ENCODE measurements around the gene CCNYL1.
A peak's percentile ranks its signal among the peaks of the same experiment; 100 is the strongest.
"Not testable (repeated sequence)": the region's sequence is repeated elsewhere in the genome, so short reads cannot be mapped to it uniquely, and the experiment has no call there.

CCNYL1 gene

GRCh38 chr2:207710814-207711740 is at the start of gene CCNYL1:
Gene CCNYL1 (plus strand): TSS chr2:207711640. CDS start chr2:207711897, 257 bp downstream.
- peak; percentile 96 for DNase-seq

DNA sequence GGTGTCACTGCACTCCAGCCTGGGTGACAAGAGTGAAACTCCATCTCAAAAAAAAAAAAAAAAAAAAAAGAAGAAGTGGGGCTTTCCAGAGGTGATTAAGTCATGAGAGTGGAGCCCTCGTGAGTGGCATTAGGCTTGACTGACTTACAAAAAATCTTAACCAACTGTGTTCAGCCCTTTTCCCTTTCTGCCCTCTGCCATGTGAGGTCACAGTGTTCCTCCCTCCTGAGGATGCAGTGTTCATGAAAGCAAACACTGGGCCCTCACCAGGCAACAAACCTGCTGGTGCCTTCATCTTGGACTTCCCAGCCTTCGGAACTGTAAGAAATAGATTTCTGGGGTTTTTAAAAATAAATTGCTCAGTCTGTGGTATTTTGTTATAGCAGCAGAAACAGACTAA is 49.2 kb upstream of the CCNYL1 start:
- no peak for DNase-seq

DNA sequence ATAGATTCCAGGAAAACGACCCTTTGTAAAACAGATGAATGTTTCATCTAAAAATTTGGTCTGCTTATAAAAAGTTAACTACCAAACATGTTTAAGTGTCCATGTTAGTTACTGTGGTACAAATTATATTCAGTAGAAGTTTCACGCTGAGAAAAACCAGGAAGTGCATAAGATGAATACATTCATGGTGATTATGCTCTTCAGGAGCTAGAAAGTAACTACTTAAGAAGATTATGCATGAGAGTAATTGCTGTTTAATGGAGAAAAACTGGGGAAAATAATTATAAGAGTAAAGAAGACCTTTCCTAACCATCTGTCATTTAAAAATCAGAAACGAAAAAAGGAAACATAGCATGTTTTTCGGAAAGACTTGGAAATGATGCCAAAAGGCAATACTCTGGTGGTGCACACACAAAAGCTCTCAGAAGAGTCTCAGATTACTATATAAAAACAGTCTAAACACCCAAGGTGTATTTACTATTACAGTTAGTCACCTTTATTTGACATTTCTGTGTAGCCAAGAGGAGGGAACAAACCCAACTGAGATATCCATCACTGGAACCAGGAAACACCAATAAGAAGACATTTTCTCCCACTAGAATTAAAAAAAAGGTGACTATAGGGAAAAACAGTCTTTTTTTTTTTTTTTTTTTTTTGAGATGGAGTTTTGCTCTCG is 47.4 kb upstream of the CCNYL1 start:
- no peak for DNase-seq

- DNase-seq, result no peak
Measured at GRCh38 chr2:207670887-207671286, 40.6 kb upstream of the CCNYL1 start.

- DNase-seq, result no peak
Measured at GRCh38 chr2:207673431-207673830, 38.0 kb upstream of the CCNYL1 start.

GRCh38 chr2:207674266-207674774 is 37.1 kb upstream of the CCNYL1 start:
- no peak for DNase-seq

DNA sequence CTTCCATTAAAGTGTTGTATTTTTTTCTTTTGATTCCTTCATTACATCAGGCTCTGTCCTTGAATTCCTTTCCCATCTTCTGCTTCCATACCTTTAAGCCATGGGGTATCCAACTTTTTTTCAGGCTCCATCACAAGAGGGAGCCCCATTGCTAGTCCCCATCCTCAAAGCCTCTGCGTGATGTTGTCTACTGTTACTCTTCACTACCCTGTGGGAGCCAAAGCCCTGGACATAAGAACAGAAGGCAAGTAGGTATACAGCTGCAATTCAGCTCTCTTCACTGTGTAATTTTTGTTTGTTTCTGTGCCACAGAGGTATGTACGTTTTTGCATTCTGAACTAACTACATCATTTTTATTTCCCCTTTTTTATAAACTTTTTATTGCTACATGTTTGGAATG is 36.6 kb upstream of the CCNYL1 start:
- no peak for DNase-seq

GRCh38 chr2:207676827-207677354 is 34.5 kb upstream of the CCNYL1 start:
- DNase-seq, result no peak

DNA sequence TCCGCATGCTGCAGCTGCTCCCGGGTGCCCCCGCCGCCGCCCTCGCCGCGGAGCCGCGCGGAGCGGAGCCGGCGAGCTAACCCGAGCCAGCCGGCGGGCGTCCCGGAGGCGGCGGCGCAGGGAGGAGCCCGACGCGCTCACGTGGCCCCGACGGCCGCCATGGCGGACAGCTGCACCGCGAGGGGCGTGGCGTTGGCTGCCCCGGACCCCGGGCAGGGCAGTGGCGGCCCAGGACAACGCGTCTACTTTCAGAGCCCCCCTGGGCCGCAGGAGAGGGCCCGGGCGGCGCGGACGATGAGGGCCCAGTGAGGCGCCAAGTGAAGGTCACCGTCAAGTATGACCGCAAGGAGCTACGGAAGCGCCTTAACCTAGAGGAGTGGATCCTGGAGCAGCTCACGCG is 30.0 kb upstream of the CCNYL1 start:
- no peak for DNase-seq

DNA sequence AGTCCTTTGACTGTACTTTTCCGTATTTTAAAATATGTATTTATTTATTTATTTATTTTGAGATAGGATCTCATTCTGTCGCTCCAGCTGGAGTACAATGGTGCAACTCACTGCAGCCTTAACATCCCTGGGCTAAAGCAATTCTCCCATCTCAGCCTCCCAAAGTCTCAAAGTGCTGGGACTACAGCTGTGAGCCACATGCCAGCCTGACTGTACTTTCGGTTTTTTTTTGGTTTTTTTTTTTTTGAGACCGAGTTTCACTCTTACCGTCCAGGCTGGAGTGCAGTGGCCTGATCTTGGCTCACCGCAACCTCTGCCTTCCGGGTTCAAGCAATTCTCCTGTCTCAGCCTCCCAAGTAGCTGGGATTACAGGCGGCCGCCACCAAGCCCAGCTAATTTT is 28.9 kb upstream of the CCNYL1 start:
- DNase-seq, result no peak

DNA sequence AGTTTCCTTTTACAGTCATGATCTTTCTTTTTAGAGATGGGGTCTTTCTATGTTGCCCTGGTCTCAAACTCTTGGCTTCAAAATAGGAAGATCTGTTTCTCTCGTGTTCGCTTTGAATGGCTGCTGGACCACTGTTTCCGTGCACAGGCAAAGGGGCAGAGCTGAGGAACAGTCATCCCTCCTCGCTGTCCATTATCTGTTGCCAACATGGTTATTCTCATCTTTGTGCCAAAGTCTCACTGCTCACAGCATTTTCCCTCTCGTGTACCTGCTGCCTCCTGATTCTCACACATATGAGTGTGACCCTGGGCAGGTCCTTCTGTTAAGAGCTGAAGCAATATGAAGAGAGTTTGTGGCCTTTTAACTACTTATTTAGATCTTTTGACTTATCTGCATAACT is 28.0 kb upstream of the CCNYL1 start:
- no peak for DNase-seq

DNA sequence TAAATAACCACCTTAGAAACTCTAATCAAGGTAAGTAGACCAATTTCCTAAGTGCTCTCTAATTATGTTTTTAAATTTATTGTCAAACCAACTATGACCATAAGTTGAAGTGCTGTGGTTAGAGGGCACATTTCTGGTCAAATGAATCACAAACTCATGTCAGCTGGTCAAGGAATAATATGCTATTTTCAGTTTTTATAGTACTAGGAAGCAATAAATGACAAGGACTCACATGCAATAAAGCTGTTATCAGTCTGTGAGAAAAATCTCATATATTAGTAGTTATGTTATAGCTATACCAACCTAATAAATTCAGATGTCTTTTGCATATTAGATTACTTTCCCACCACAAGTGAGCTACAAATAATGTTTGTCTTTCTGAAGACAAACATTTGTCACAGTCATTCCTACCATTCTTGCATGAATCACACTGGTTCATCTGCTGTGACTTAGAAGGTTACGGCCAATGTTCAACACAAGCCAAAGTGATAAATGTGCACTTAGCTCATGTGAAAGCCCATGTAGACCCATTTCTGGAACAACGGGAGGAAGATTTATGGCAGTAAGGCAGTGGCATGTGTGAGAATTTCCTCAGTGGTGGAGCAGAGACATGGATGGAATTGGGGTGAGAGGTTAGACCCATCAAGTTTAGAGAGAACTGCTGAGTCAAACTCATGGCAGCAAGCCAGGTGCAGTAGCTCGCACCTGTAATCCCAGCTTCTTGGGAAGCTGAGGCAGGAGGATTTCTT is 27.4 kb upstream of the CCNYL1 start:
- DNase-seq, result no peak

DNA sequence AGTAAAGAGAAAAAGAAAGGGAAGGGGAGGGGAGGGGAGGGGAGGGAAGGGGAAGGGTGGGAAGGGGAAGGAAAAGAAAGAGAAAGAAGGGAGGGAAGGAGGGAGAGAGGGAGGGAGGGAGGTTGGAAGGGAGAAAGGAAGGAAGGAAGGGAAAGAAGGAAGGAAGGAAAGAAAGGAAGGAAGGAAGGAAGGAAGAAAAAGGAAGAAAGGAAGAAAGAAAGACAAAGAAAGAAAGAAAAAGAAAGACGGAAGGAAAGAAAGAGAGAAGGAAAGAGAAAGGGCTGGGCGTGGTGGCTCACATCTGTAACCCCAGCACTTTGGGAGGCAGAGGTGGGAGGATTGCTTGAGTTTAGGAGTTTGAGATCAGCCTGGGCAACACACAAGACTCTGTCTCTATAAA is 24.6 kb upstream of the CCNYL1 start:
- DNase-seq, result no peak

DNA sequence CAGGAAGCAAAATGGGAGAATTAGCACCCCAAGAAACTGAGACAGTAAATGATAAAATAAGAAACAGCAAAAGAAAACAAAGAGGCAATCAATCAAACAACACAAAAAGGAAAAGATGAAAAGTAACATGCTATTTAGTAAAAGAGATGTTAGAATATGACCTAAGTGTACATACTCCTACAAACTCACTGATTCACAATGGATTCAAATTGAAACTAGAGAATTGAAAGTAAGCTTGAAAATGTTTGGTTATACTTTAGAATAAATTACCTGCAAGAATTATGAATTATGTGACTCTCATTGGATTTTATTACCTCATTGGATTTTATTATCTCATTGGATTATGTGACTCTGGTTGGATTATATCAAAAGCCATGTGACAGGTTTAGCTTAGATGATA is 22.8 kb upstream of the CCNYL1 start:
- DNase-seq, result no peak

GRCh38 chr2:207690845-207691461 is 20.5 kb upstream of the CCNYL1 start:
- DNase-seq, result not testable (repeated sequence)

DNA sequence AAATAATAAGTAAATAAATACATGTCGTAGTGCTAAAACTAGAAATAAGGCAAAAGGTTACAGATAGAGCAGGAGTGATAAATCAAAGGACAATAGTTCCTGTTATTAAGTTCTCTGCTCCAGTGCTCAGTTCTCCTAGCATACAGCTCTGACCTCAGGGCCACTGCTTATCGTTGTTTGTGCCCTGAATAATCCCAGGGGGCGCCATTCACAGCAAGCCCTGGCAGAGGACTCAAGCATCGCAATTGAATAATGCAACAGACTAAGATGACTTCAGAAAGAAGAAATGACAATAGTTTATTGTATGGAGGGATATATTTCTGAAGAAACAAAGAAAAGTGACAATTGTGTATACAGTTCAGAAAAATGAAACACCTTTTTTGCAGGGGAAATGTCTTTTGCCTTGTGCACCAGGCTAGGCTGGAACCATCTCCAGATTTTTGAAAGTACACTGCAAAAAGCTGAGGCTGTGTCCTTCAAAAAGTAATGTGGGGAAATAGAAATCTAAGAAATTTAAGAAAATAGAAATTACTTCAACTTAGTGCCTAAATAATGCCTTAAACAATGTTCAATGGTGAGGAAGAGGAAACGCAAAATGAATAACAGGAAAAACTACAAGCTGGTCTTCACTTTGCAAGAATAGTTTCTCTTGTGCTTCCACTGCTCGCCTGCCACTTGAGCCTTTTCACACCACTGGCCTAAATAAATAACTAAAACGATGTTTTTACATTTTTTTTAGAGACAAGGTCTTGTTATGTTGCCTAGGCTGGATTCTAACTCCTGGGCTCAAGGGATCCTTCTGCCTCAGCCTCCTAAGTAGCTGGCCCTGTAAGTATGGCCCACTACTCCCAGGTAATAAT is 19.0 kb upstream of the CCNYL1 start:
- DNase-seq, result no peak

- no peak for DNase-seq
Measured at GRCh38 chr2:207693641-207694249, 17.7 kb upstream of the CCNYL1 start.

GRCh38 chr2:207694811-207695281 is 16.6 kb upstream of the CCNYL1 start:
- no peak for DNase-seq

GRCh38 chr2:207695293-207695692 is 16.1 kb upstream of the CCNYL1 start:
- DNase-seq, result no peak

DNA sequence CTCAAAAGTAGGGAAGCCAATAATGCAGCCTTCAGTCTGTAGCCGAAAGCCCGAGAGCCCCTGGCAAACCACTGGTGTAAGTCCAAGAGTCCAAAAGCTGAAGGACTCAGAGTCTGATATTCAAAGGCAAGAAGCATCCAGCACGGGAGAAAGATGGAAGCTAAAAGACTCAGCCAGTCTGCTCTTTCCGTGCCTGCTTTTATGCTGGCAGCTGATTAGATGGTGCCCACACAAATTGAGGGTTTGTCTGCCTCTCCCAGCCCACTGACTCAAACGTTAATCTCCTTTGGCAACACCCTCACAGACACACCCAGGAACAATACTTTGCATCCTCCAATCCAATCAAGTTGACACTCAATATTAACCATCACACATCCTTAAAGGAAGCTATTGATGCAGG is 14.5 kb upstream of the CCNYL1 start:
- DNase-seq, result not testable (repeated sequence)

DNA sequence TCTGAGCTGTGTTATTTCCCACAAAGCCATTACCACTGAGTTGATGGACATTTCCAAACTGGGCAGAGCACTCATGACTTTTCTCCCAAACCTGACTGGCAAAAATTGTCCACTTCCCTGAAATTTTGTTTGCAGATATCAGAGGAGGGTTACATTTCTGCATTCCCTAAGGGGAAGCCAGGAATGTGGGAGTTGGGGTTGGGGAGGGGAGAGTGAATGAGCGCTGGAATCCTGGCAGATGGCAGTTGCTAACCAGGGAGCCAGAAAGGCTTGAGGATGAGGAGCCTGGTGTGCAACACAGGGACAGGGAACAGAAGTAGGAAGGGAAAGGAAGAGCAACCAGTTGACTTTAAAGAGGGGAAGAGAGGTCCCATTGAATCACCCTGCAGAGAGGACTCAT is 14.0 kb upstream of the CCNYL1 start:
- DNase-seq, result no peak

All from GF-D8 (cell line).